Measurements from ENCODE around the gene GFOD1.
A peak's percentile ranks its signal among the peaks of the same experiment; 100 is the strongest.
"Not testable (repeated sequence)": the region's sequence is repeated elsewhere in the genome, so short reads cannot be mapped to it uniquely, and the experiment has no call there.

GFOD1 gene

GRCh38 chr6:13328875-13329183, 158.6 kb downstream of the GFOD1 start:
- DNase-seq, result no peak

- DNase-seq, result peak; percentile 34 to 94 (median 82)
Measured at GRCh38 chr6:13328076-13328874, 159.1 kb downstream of the GFOD1 start, which contains the start of gene TBC1D7. Gene TBC1D7 (minus strand): TSS chr6:13328537. CDS start chr6:13326898, 1,639 bp downstream.

- DNase-seq, result no peak
Measured at GRCh38 chr6:13327691-13328075, 159.7 kb downstream of the GFOD1 start.

GRCh38 chr6:13326031-13326586, 161.3 kb downstream of the GFOD1 start:
- not testable (repeated sequence) for DNase-seq

GRCh38 chr6:13319891-13320564, 167.4 kb downstream of the GFOD1 start:
- DNase-seq, result no peak

DNA sequence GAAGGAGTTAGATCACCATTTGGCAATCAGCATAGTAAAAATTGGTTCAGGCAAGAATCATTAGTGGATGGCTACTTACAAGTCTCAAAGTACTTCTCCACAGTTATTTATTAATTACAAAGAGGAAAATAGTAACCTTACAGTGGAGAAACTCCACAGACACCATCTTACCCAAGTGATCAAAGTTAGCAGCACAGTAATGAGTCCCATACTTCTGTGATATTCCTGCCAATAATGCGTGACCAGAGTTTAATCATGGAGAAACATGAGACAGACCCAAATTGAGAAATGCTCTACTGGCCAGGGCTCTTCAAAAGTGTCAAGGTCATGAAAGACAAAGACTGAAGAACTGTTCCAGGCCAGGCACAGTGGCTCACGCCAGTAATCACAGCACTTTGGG, 168.6 kb downstream of the GFOD1 start:
- no peak for DNase-seq

- DNase-seq, result no peak
Measured at GRCh38 chr6:13315896-13316295, 171.5 kb downstream of the GFOD1 start.

- no peak for DNase-seq
Measured at GRCh38 chr6:13314806-13315205, 172.6 kb downstream of the GFOD1 start.

DNA sequence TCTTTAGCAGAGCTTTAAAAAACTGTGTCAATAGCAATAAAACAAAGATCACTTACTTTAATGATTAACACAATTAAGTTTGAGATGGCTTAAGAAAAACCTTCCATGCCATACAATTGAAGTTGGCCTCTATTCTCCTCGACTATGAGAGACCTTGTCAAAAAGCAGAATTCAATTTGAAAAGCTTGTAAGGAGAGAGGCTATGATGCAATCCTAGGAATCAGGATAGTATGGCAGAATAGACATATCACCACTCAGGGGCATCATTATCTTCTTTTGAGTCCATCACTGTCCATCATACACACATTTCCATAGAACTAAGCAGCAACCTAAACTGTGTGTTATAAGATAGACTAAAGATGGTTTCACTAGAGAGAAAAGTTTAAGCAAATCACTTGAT, 176.2 kb downstream of the GFOD1 start:
- DNase-seq, result no peak

DNA sequence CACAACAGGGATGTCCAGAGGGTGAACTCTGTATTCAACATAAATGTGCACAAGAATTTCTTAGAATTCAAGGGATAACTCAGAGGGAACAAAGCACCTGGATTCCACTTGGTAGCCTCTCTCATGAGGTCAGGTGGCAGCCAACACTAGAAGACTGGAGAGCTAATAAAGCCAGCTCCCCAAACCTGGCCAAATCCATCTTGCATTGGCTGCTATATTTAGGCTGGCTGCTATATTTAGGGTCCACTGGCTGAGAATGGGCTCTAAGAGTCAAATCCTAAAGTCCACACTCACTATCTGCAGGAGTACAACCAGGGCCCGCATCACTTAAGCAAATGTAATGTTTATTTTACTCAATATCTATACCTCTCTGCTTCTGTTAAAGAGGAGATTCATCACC, 179.1 kb downstream of the GFOD1 start:
- DNase-seq, result no peak
